Hematopoietic multipotent progenitor cell treated with erythropoietin and hydrocortisone succinate and interleukin-3 and kit ligand, for 15 days (in vitro differentiated cells): ENCODE measurements around the gene PPCS.
"Not testable (repeated sequence)": the region's sequence is repeated elsewhere in the genome, so short reads cannot be mapped to it uniquely, and the experiment has no call there.

Source experiments
- DNase-seq: peaks from one replicate; pipeline ENCODE4 v3.0.0-alpha.2; 2015; ENCODE audit warnings: low spot score

PPCS gene

DNA sequence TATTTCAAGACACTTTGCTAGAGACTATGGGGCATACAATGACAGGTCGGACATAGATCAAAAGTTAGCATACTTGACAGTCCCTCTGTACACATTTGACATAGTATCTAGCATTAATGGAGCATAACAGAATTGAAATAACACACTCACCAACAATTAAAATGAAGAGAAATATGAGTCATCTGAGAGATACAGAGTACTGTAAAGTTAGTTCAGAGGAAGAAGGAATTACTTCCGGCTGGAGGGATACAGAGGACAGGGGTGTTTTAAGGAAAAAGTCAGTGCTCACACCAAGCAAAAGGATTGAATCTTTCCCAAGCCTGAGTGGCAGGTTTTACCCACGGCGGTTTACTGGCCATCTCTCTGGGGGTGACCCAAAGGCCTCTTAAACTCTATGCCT lies 3.0 kb upstream of the PPCS start:
- no peak for DNase-seq

GRCh38 chr1:42454403-42454802 lies 1.9 kb upstream of the PPCS start:
- no peak for DNase-seq

- DNase-seq, result peak; percentile 55
Observed at GRCh38 chr1:42456754-42457089, 379 bp downstream of the PPCS start.

- DNase-seq, result no peak
Observed at GRCh38 chr1:42461196-42461595, 4.9 kb downstream of the PPCS start.

DNA sequence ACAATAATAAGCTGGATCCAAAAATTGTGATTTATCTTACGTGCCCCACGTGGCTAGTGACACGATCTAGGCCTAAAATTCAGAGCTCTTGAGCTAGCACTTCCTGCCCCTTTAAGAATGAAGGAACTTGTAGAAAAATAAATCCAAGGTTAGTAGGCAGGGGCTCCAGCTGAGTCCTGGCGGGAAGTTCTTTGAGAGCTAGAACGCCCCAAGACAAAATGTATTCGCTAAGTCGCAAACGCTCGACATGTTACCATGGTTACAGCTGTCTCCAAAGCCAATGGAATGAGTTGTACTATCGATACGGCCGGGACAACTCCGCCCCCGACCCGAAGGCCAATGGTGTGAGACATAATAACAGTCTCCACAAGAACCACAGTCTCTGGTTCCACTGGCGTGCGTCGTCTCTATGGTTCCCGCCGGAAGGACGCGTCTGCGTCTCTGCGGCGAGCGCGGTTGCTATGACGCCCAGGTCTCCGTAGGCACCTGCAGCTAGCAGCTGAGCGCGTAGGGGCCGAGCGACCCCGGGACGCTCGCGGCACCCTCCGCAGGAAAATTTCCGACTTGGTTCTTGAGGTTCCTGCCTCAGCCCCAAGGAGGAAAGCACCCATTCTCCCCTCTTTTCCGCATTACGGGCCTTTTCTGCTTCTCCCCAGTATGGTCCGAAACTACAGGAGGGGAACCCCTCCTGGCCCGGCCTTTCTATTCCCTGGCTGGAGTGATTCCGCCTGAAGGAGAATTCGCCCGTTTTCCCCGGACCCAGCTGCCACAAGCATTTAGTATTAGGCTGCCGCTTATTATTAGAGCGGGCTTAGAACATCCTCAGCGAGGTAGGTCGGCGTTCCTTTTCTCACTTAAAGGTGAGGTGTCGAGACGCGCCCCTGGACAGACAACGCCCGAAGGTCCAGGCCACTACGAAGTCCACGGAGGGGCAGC lies 6.8 kb downstream of the PPCS start, which contains the start of gene CCDC30:
Gene CCDC30, plus strand, starts transcription at position 459 of the 936 bp plus-strand sequence. CDS start 17,266 bp downstream, outside the sequence.
- DNase-seq, result peak; percentile 93

DNA sequence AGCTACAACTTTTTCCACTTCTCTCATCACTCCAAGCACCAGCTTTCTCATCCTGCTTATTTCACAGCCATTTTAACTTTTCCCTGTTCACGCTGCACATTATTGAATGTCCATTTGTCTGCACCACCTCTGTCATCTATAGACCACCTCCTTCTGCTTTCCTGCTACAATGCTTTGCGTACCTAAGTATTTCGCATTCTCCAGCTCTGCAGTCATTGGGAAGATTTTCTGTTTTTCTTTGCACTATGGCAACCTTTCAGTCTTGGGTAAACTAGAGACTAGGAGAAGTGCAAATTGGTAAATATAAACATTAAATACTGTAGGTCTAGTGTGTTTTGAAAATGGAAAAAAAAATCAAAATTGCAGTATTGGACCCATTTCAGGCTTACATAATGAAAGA lies 7.6 kb downstream of the PPCS start:
- no peak for DNase-seq

DNA sequence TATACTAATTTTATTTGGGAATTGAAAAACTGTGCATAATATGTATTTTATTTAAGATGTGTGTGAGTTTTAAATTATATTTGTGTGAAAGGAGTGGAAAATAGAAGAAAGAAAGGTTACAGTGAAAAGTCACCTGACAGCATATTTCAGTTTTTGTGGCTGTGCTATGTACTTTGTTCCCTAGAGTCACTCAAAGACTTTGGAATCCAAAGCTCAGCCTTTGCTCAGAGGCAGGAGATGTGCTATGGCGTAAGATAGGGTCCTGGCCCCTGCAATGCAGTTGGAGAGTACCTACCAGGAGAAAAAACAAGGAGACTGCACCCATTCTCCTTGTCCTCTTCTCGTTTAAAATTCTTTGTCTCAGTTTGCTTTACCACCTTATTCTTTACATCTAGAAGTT lies 9.7 kb downstream of the PPCS start:
- DNase-seq, result no peak

GRCh38 chr1:42469727-42470126 lies 13.4 kb downstream of the PPCS start:
- DNase-seq, result no peak

GRCh38 chr1:42476605-42477004 lies 20.3 kb downstream of the PPCS start:
- DNase-seq, result no peak

- DNase-seq, result not testable (repeated sequence)
Observed at GRCh38 chr1:42477354-42477753, 21.0 kb downstream of the PPCS start.

GRCh38 chr1:42477775-42478174 lies 21.4 kb downstream of the PPCS start:
- no peak for DNase-seq

- DNase-seq, result no peak
Observed at GRCh38 chr1:42479621-42480020, 23.3 kb downstream of the PPCS start.

DNA sequence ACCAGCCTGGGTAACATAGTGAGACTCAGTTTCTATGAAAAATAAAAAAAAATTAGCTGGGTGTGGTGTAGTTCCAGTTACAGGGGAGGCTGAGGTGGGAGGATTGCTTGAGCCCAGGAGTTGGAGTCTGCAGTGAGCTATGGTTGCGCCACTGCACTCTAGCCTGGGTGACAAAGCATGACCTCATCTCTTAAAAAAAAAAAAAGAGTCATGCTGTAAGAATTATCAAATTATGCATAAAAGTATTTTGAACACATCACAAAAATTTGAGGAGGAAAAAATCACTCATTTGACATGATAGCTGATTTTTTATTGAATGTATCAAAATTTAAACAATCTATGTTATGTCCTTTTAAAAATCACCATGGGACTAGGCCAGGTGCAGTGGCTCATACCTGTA lies 24.6 kb downstream of the PPCS start:
- DNase-seq, result no peak

DNA sequence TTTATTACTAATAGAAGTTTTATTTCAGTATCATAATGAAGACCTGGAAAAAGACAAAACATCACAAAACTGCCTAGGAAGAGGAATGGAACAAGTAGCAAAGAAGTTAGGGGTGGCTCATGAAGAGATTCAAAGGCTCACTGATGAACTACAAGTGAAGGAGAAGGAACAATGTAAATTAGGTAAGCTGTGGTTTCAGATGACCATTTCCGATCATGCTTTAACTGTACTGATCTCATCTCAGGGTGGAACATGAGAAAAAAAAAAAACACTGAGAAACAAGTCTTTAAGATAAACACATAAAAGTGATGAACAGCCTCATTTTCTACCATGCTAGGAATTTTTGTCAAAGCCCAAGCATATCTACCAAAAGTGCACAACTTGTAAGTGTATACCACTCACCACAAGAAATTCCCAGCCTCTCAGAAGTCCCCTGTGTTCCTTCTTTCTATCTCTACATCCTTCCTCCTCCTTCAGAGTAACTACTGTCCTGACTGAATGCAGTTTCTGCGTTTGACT lies 26.4 kb downstream of the PPCS start:
- no peak for DNase-seq

- DNase-seq, result no peak
Observed at GRCh38 chr1:42484382-42484781, 28.0 kb downstream of the PPCS start.

DNA sequence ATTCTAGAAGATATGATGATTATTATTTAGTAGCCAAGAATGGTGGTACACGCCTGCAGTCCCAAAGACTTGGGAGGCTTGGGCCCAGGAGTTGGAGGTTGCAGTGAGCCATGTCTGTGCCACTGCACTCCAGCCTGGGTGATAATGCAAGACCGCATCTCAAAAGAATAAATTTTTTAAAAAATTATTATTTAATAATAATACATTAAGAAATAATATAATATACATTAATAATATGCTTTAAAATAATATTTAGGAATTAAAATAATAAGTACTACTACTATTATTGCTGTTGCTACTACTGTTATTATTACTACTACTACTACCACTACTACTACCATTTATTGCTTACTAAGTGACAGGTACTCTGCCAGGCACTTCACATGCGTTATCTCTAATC lies 33.9 kb downstream of the PPCS start:
- no peak for DNase-seq

DNA sequence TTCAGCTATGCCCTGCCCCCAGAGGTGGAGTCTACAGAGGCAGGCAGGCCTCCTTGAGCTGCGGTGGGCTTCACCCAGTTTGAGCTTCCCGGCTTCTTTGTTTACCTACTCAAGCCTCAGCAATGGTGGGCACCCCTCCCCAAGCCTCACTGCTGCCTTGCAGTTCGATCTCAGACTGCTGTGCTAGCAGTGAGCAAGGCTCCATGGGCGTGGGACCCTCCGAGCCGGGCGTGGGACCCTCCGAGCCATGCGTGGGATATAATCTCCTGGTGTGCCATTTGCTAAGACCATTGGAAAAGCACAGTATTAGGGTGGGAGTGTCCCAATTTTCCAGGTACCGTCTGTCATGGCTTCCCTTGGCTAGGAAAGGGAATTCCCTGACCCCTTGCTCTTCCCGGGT lies 45.7 kb downstream of the PPCS start:
- not testable (repeated sequence) for DNase-seq

GRCh38 chr1:42504535-42505128 lies 48.3 kb downstream of the PPCS start:
- DNase-seq, result no peak

DNA sequence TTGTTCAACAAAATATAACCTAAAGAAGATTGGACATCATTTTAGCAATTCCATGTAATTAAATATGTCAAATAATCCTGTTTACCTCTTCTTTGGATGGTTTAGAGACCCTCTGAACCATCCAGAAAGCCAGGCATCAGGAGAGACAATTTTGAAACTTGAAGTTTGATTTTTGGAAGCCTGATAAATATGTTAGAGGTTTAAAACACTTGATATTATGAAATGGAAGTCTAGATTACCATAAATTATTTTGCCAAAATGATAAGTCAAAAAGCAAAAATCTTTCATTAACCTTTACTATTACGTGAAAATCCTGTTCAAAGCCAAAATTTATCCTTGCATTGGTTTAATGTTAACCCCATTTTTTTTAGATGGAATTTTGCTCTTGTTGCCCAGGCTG lies 50.2 kb downstream of the PPCS start:
- no peak for DNase-seq
